ENCODE measurements around the gene SLC24A3. TPM values are rescaled to one million over a fixed set of nuclear protein-coding genes. Genes with fewer than 3 reads are reported as not detected.

SLC24A3 gene
- total RNA-seq, 1 experiment from 2014 or later, result not detected

- CTCF ChIA-PET, result no interaction called here
- Histone ChIP-seq H3K4me3 (no peak overlapping the region), H3K36me3 (ENCODE audit: low read depth) (no peaks in the 10 kb centered on the region)
These were observed 326.1 kb downstream of the SLC24A3 start for GRCh38 chr20:19538556-19538955.

GRCh38 chr20:19539191-19539590 is 326.7 kb downstream of the SLC24A3 start:
- no peak overlapping the region for H3K27ac ChIP-seq
- H3F3A ChIP-seq (ENCODE audit: insufficient read depth, low read depth), result no peaks in the 10 kb centered on the region
- BruUV-seq (replicated peaks), result no TSS peak
- H3K79me2 ChIP-seq (ENCODE audit: low read depth), result no peaks in the 10 kb centered on the region
- TF ChIP-seq EZH2 (IDR thresholded peaks at IDR 0.05; ENCODE audit: low read depth) (no peak), CTCF (conservative IDR thresholded peaks at IDR 0.05) (no peak)
- H3K4me1 ChIP-seq (replicated peaks; ENCODE audit: insufficient read depth), result no peaks in the 10 kb centered on the region
- H3K9me2 ChIP-seq (ENCODE audit: insufficient read depth), result no peaks in the 10 kb centered on the region
- no peaks in the 10 kb centered on the region for H4K20me1 ChIP-seq (ENCODE audit: insufficient read depth)
- ChIA-PET CTCF (no interaction called here), POLR2A (ENCODE audit: unreplicated experiment) (no interaction called here)
- no peak overlapping the region for H3K4me2 ChIP-seq
- no peak overlapping the region for H2AFZ ChIP-seq
- no peaks in the 10 kb centered on the region for H3K36me3 ChIP-seq (ENCODE audit: low read depth)
- no peaks in the 10 kb centered on the region for H3K9me3 ChIP-seq (ENCODE audit: insufficient read depth, low read depth)
- H3K4me3 ChIP-seq, result no peak overlapping the region
- no peak for DNase-seq
- peaks cover 64% of the 10 kb centered on the region for H3K27me3 ChIP-seq (ENCODE audit: insufficient read depth, low read depth)
- intact Hi-C loops (cut with micrococcal nuclease; ENCODE audit: unreplicated experiment), result no loop called here

More at GRCh38 chr20:19538556-19538955, 326.1 kb downstream of the SLC24A3 start:
- no TSS peak for BruUV-seq (replicated peaks)
- Histone ChIP-seq H3F3A (ENCODE audit: insufficient read depth, low read depth) (no peaks in the 10 kb centered on the region), H3K27me3 (ENCODE audit: insufficient read depth, low read depth) (peaks cover 58% of the 10 kb centered on the region), H3K9me3 (ENCODE audit: insufficient read depth, low read depth) (no peaks in the 10 kb centered on the region), H4K20me1 (ENCODE audit: insufficient read depth) (no peaks in the 10 kb centered on the region), H3K79me2 (ENCODE audit: low read depth) (no peaks in the 10 kb centered on the region), H3K9me2 (ENCODE audit: insufficient read depth) (no peaks in the 10 kb centered on the region), H3K4me1 (replicated peaks; ENCODE audit: insufficient read depth) (no peaks in the 10 kb centered on the region), H2AFZ (no peak overlapping the region), H3K27ac (no peak overlapping the region), H3K4me2 (no peak overlapping the region)
- intact Hi-C loops (cut with micrococcal nuclease; ENCODE audit: unreplicated experiment), result no loop called here
- no peak for DNase-seq
- no peak for TF ChIP-seq CTCF (conservative IDR thresholded peaks at IDR 0.05)
- TF ChIP-seq EZH2 (IDR thresholded peaks at IDR 0.05; ENCODE audit: low read depth), result no peak
- POLR2A ChIA-PET (ENCODE audit: unreplicated experiment), result no interaction called here

- TF ChIP-seq EZH2 (IDR thresholded peaks at IDR 0.05; ENCODE audit: low read depth), result no peak
- no peak for TF ChIP-seq CTCF (conservative IDR thresholded peaks at IDR 0.05)
- Histone ChIP-seq H3K4me2 (no peak overlapping the region), H3K9me2 (ENCODE audit: insufficient read depth) (no peaks in the 10 kb centered on the region), H3K36me3 (ENCODE audit: low read depth) (no peaks in the 10 kb centered on the region), H2AFZ (no peak overlapping the region), H3K4me1 (replicated peaks; ENCODE audit: insufficient read depth) (no peaks in the 10 kb centered on the region), H4K20me1 (ENCODE audit: insufficient read depth) (no peaks in the 10 kb centered on the region), H3K27me3 (ENCODE audit: insufficient read depth, low read depth) (peaks cover 76% of the 10 kb centered on the region), H3K4me3 (no peak overlapping the region), H3K27ac (no peak overlapping the region), H3K79me2 (ENCODE audit: low read depth) (no peaks in the 10 kb centered on the region), H3F3A (ENCODE audit: insufficient read depth, low read depth) (no peaks in the 10 kb centered on the region), H3K9me3 (ENCODE audit: insufficient read depth, low read depth) (no peaks in the 10 kb centered on the region)
- POLR2A ChIA-PET (ENCODE audit: unreplicated experiment), result no interaction called here
- no TSS peak for BruUV-seq (replicated peaks)
- intact Hi-C loops (cut with micrococcal nuclease; ENCODE audit: unreplicated experiment), result no loop called here
- CTCF ChIA-PET, result no interaction called here
- DNase-seq, result no peak
These were observed 327.9 kb downstream of the SLC24A3 start for GRCh38 chr20:19540392-19540791.

All from PC-9 (cell line).